Liver (tissue), 9 donors: ENCODE data around the gene EFCAB11. TPM values are rescaled to one million over a fixed set of nuclear protein-coding genes. Genes with fewer than 3 reads are reported as not detected.
A peak's percentile ranks its signal among the peaks of the same experiment; 100 is the strongest.

Experiments used
- DNase-seq: peaks from one replicate; pipeline ENCODE4 v3.0.0-alpha.2; 2017; ENCODE audit warnings: low spot score
- H3K27ac ChIP-seq, 2 donors: one replicate each; pipeline ENCODE4 v1.7.0; 2013; ENCODE audit warnings: inconsistent platforms in 2 of 2, low read length in 2 of 2, control low read depth in 1 of 2, low read depth in 1 of 2, mild to moderate bottlenecking in 1 of 2
- H3K27me3 ChIP-seq, 4 donors: one replicate each; pipeline versions ENCODE4 v1.6.1 to v1.7.0; 2013; ENCODE audit warnings: low read length in 3 of 4, inconsistent platforms in 1 of 4, mild to moderate bottlenecking in 1 of 4, moderate library complexity in 1 of 4; ENCODE audit not compliant: control insufficient read depth in 4 of 4, insufficient read depth in 4 of 4
- H3K36me3 ChIP-seq, 4 donors: one replicate each; pipeline versions ENCODE4 v1.6.1 to v1.7.0; 2013; ENCODE audit warnings: low read length in 3 of 4, mild to moderate bottlenecking in 3 of 4, low read depth in 1 of 4, moderate library complexity in 1 of 4; ENCODE audit not compliant: control insufficient read depth in 4 of 4, insufficient read depth in 3 of 4
- H3K4me1 ChIP-seq, 4 donors: one replicate each; pipeline versions ENCODE4 v1.6.1 to v1.7.0; 2013; ENCODE audit warnings: low read length in 3 of 4, mild to moderate bottlenecking in 3 of 4, moderate library complexity in 1 of 4; ENCODE audit not compliant: control insufficient read depth in 4 of 4, insufficient read depth in 4 of 4
- H3K4me3 ChIP-seq, 3 donors: one replicate each; pipeline versions ENCODE4 v1.6.1 to v1.7.0; 2013; ENCODE audit warnings: low read length in 3 of 3, control low read depth in 1 of 3, low read depth in 1 of 3, mild to moderate bottlenecking in 1 of 3
- H3K9ac ChIP-seq, 2 donors: one replicate each; pipeline ENCODE4 v1.7.0; 2013; ENCODE audit warnings: low read length in 2 of 2, mild to moderate bottlenecking in 2 of 2, moderate library complexity in 2 of 2, control low read depth in 1 of 2, low read depth in 1 of 2
- H3K9me3 ChIP-seq, 4 donors: one replicate each; pipeline versions ENCODE4 v1.6.1 to v1.7.0; 2013; ENCODE audit warnings: low read length in 3 of 4; ENCODE audit not compliant: control insufficient read depth in 4 of 4
- ATF3 ChIP-seq: IDR thresholded peaks from 2 replicates; pipeline ENCODE4 v1.6.1; 2016; ENCODE audit warnings: antibody characterized with exemption
- CTCF ChIP-seq: fragments of 150-350 bp; IDR thresholded peaks from 2 replicates; pipeline ENCODE4 v1.5.1; 2017; ENCODE audit warnings: improper control_type of control experiment, low read depth, low read length; ENCODE audit not compliant: missing input control
- EGR1 ChIP-seq, 2 donors: IDR thresholded peaks; 2 replicates each; pipeline ENCODE4 v1.6.1; 2016 to 2018; ENCODE audit warnings: antibody characterized with exemption in 2 of 2, low read depth in 2 of 2
- FOXA1 ChIP-seq: IDR thresholded peaks from 2 replicates; pipeline ENCODE4 v1.6.1; 2016; ENCODE audit warnings: antibody characterized with exemption
- HNF4A ChIP-seq, 2 donors: conservative IDR thresholded peaks; 2 replicates each; pipeline ENCODE4 v1.6.1; 2016; ENCODE audit warnings: antibody characterized with exemption in 2 of 2, mild to moderate bottlenecking in 2 of 2
- HNF4G ChIP-seq: IDR thresholded peaks from 2 replicates; pipeline ENCODE4 v1.6.1; 2016; ENCODE audit warnings: antibody characterized with exemption
- JUND ChIP-seq, 2 donors: IDR thresholded peaks; 2 replicates each; pipeline ENCODE4 v1.6.1; 2016; ENCODE audit warnings: antibody characterized with exemption in 2 of 2
- RAD21 ChIP-seq, 2 donors: IDR thresholded peaks; 2 replicates each; pipeline ENCODE4 v1.6.1; 2016; ENCODE audit warnings: antibody characterized with exemption in 2 of 2, mild to moderate bottlenecking in 2 of 2
- RXRA ChIP-seq, 2 donors: IDR thresholded peaks; 2 replicates each; pipeline ENCODE4 v1.6.1; 2017 to 2018; ENCODE audit warnings: antibody characterized with exemption in 2 of 2, mild to moderate bottlenecking in 1 of 2
- SP1 ChIP-seq: IDR thresholded peaks from 2 replicates; pipeline ENCODE4 v1.6.1; 2018; ENCODE audit warnings: antibody characterized with exemption, mild to moderate bottlenecking
- TAF1 ChIP-seq: conservative IDR thresholded peaks from 2 replicates; pipeline ENCODE4 v1.6.1; 2016; ENCODE audit warnings: antibody characterized with exemption, mild to moderate bottlenecking
- WGBS: extraction: QIAGEN DNeasy Blood & Tissue Kit; methylation state at CpG from one replicate; pipeline ENCODE4 v1.1.7; 2013; 5-methylcytosine and 5-hydroxymethylcytosine counted together
- polyA plus RNA-seq, 2 donors: library from polyadenylated mRNA; stranded (reverse) in 1 of 2; unstranded in 1 of 2; fragments of 200-250 nt in 1 of 2; fragments of >200 nt in 1 of 2; fragmentation: Nextera tagmentation in 1 of 2; extraction: Ambion mirVana in 1 of 2; gene quantifications; one replicate each; pipeline versions ENCODE4 v1.2.1 to v1.2.3, GENCODE V29; 2013 to 2015
- total RNA-seq, 2 donors: library from RNA; depleted of rRNA; stranded (reverse); fragments of >200 nt; gene quantifications; one replicate each; pipeline ENCODE4 v1.2.3, GENCODE V29; 2014
- TF ChIP-seq, protein P1 (sequence below): IDR thresholded peaks from 2 replicates; pipeline ENCODE4 v1.6.1; 2016; ENCODE audit warnings: antibody characterized with exemption
- TF ChIP-seq, protein P2 (sequence below): IDR thresholded peaks from 2 replicates; pipeline ENCODE4 v1.6.1; 2016; ENCODE audit warnings: antibody characterized with exemption
- TF ChIP-seq, protein P3 (sequence below): IDR thresholded peaks from 2 replicates; pipeline ENCODE4 v1.6.1; 2016; ENCODE audit warnings: antibody characterized with exemption, mild to moderate bottlenecking
- donor health status: healthy.
- donor health status: healthy.
- donor health status: healthy.
- donor health status: healthy.
- donor health status: healthy.

EFCAB11 gene
- total and polyA plus RNA-seq, 4 donors: 2.1 to 4.7 (median 3.4) TPM

DNA sequence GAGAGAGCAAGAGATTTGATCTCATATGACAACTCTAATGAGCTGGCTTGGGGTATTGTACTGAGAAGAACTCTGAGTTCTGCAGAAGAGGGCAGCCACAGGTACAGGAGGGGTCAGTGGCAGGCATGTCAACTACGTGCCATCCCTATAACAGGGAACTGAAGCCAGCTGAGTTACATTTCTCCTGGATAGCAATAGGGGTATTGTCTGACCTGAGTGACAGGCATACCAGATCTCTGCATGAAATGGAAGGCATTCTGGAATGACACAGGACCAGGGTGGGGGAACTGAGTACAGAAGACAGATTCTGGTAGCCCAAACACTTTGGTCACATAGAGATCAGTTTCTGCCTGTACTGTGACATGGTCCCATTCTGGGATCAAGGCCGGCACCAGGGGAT lies 35.8 kb downstream of the EFCAB11 start:
- TF ChIP-seq JUND (IDR thresholded peaks at IDR 0.05) (no peak), FOXA1 (no peak)
- Histone ChIP-seq H3K9me3 (no peaks in the 10 kb centered on the region), H3K36me3 (no peaks in the 10 kb centered on the region), H3K27me3 (no peaks in the 10 kb centered on the region), H3K9ac (no peak overlapping the region), H3K4me3 (no peak overlapping the region), H3K27ac (no peak overlapping the region), H3K4me1 (peaks cover 0 to 6% (median 3%) of the 10 kb centered on the region in 4 donors)
- 98% methylated on average over 2 of the region's 2 CpGs for WGBS
- no peak for DNase-seq

DNA sequence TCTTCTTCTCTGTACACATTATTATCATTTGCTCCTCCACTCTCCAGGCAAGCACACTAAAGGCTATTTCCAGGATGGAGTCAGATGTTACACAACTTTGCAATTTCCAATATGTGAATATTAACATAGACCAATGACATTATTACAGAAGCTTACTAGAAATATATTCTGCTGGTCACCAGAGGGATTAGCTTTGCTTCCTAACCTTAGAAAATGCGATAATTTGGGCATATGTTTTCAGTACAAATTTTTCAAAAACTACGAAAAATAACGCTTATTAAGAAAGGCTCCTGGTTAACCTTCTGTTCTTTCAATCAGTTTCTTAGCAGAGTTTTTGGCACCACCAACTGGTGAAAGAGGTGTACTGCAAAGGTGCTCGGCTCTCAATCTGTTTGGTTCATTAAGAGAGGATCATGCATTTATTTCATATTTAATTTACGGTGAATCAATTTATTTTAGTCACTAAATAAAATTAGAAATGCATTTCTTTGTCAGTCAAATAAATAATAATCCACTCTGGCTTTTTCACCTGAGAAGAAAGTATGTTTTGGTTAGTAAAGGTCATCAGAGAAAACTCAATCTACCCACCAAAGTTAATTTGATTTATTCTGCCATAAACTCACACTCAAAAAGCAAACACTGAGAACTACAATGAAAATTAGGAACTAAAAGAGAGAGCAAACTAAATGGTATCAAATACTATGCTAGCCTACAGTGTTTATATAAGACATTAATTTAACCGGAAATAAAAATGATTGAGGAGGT lies 39.2 kb downstream of the EFCAB11 start:
- peak; percentile 38 to 52 for TF ChIP-seq RXRA (IDR thresholded peaks at IDR 0.05)
- peak; percentile 95 to 97 for TF ChIP-seq RAD21 (IDR thresholded peaks at IDR 0.05)
- peak in 1 of 2 donors; percentile 26 for TF ChIP-seq JUND (IDR thresholded peaks at IDR 0.05)
- peak in 1 of 2 donors; percentile 2 for TF ChIP-seq EGR1 (IDR thresholded peaks at IDR 0.05; ENCODE audit: low read depth in 2 of 2)
- peak; percentile 97 for TF ChIP-seq CTCF
- TF ChIP-seq, protein P1, sequence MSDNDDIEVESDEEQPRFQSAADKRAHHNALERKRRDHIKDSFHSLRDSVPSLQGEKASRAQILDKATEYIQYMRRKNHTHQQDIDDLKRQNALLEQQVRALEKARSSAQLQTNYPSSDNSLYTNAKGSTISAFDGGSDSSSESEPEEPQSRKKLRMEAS: peak; percentile 32
- no peak for TF ChIP-seq HNF4G
- TF ChIP-seq HNF4A (conservative IDR thresholded peaks at IDR 0.05): peak; percentile 42 to 47
- no peak for TF ChIP-seq TAF1
- 18% methylated on average over 6 of the region's 6 CpGs for WGBS
- DNase-seq: peak; percentile 60
- H3K9me3 ChIP-seq: no peaks in the 10 kb centered on the region
- H3K4me3 ChIP-seq: peak overlapping the region; percentile 8 to 26 (median 13)
- peaks cover 0 to 16% (median 12%) of the 10 kb centered on the region in 4 donors for H3K4me1 ChIP-seq
- H3K27ac ChIP-seq: peak overlapping the region; percentile 43 to 70
- no peaks in the 10 kb centered on the region for H3K27me3 ChIP-seq
- no peak overlapping the region for H3K9ac ChIP-seq
- no peaks in the 10 kb centered on the region for H3K36me3 ChIP-seq

DNA sequence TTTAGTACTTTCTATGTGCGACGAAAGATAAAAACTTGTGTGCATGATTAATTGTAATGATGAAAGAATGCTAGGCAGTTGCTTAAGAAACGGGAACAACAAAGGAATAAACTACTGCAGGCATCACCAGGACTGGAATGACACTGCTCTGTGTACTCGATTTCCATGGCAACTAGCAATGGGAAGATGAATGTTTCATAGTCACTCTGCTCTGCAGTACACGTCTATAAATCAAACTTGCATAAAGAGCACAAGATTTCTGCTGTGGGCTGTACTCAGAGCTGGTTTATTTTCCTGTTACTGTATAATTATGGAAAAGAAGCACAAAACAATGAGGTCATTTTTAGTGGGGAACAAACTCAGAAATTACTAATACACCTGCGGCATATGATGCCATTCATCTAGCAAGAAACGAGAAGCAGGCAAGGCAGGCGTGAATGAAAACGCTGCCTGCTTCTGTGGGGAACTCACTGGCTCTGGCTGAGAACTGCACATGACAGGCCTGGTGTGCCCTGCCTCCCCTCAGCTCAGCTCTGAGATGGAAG lies 41.8 kb downstream of the EFCAB11 start:
- H3K9ac ChIP-seq: no peak overlapping the region

More for the DNA sequence above, 41.8 kb downstream of the EFCAB11 start:
- WGBS: 66% methylated on average over 9 of the region's 9 CpGs
- Histone ChIP-seq H3K4me1 (peaks cover 0 to 22% (median 14%) of the 10 kb centered on the region in 4 donors), H3K9me3 (no peaks in the 10 kb centered on the region), H3K27ac (no peak overlapping the region), H3K27me3 (no peaks in the 10 kb centered on the region), H3K36me3 (no peaks in the 10 kb centered on the region), H3K4me3 (no peak overlapping the region)
- no peak for DNase-seq
- TF ChIP-seq SP1 (no peak), FOXA1 (no peak), ATF3 (no peak), RAD21 (IDR thresholded peaks at IDR 0.05) (no peak), CTCF (no peak)
- TF ChIP-seq, protein P2, sequence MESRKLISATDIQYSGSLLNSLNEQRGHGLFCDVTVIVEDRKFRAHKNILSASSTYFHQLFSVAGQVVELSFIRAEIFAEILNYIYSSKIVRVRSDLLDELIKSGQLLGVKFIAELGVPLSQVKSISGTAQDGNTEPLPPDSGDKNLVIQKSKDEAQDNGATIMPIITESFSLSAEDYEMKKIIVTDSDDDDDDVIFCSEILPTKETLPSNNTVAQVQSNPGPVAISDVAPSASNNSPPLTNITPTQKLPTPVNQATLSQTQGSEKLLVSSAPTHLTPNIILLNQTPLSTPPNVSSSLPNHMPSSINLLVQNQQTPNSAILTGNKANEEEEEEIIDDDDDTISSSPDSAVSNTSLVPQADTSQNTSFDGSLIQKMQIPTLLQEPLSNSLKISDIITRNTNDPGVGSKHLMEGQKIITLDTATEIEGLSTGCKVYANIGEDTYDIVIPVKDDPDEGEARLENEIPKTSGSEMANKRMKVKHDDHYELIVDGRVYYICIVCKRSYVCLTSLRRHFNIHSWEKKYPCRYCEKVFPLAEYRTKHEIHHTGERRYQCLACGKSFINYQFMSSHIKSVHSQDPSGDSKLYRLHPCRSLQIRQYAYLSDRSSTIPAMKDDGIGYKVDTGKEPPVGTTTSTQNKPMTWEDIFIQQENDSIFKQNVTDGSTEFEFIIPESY: no peak
- TF ChIP-seq, protein P1: no peak
- TF ChIP-seq, protein P3, sequence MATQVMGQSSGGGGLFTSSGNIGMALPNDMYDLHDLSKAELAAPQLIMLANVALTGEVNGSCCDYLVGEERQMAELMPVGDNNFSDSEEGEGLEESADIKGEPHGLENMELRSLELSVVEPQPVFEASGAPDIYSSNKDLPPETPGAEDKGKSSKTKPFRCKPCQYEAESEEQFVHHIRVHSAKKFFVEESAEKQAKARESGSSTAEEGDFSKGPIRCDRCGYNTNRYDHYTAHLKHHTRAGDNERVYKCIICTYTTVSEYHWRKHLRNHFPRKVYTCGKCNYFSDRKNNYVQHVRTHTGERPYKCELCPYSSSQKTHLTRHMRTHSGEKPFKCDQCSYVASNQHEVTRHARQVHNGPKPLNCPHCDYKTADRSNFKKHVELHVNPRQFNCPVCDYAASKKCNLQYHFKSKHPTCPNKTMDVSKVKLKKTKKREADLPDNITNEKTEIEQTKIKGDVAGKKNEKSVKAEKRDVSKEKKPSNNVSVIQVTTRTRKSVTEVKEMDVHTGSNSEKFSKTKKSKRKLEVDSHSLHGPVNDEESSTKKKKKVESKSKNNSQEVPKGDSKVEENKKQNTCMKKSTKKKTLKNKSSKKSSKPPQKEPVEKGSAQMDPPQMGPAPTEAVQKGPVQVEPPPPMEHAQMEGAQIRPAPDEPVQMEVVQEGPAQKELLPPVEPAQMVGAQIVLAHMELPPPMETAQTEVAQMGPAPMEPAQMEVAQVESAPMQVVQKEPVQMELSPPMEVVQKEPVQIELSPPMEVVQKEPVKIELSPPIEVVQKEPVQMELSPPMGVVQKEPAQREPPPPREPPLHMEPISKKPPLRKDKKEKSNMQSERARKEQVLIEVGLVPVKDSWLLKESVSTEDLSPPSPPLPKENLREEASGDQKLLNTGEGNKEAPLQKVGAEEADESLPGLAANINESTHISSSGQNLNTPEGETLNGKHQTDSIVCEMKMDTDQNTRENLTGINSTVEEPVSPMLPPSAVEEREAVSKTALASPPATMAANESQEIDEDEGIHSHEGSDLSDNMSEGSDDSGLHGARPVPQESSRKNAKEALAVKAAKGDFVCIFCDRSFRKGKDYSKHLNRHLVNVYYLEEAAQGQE: no peak
